ENCODE results near the gene ZNF716.

ZNF716 gene

DNA sequence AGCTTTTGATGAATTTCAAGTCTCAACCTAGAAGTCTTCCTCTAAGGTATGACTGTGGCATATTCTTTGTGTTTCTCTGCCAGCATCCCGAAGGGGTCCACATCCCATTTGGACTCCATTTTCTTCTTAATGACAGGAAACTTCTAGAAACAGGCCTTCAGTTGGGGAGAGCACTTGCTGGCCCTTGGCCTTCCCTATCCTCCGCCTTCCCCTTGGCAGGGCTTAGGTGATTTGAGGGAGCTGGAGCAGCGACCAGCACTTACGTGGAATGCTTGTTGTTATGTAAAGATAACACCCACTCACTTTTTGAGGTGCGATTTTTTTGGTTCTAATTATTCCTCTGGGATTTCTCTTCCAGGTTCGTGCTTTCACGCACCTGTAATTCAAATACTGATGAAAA is 42.9 kb upstream of the ZNF716 start:
- Histone ChIP-seq H3K27me3 (no peaks in the 10 kb centered on the region), H3K36me3 (no peaks in the 10 kb centered on the region), H3K4me1 (ENCODE audit: control insufficient read depth in 1 of 2, insufficient read depth in 1 of 2, low read depth in 1 of 2, low read length in 1 of 2) (no peaks in the 10 kb centered on the region), H3K27ac (no peak overlapping the region), H3K9me3 (peaks cover 3% of the 10 kb centered on the region), H3K4me3 (ENCODE audit: low read depth in 1 of 2, low read length in 1 of 2) (no peak overlapping the region)
- TF ChIP-seq, protein P1, sequence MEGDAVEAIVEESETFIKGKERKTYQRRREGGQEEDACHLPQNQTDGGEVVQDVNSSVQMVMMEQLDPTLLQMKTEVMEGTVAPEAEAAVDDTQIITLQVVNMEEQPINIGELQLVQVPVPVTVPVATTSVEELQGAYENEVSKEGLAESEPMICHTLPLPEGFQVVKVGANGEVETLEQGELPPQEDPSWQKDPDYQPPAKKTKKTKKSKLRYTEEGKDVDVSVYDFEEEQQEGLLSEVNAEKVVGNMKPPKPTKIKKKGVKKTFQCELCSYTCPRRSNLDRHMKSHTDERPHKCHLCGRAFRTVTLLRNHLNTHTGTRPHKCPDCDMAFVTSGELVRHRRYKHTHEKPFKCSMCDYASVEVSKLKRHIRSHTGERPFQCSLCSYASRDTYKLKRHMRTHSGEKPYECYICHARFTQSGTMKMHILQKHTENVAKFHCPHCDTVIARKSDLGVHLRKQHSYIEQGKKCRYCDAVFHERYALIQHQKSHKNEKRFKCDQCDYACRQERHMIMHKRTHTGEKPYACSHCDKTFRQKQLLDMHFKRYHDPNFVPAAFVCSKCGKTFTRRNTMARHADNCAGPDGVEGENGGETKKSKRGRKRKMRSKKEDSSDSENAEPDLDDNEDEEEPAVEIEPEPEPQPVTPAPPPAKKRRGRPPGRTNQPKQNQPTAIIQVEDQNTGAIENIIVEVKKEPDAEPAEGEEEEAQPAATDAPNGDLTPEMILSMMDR (IDR thresholded peaks at IDR 0.05): no peak

GRCh38 chr7:57412168-57412567 is 37.8 kb upstream of the ZNF716 start:
- H3K27me3 ChIP-seq: no peaks in the 10 kb centered on the region
- no peaks in the 10 kb centered on the region for H3K36me3 ChIP-seq
- no peak overlapping the region for H3K27ac ChIP-seq
- no peak overlapping the region for H3K4me3 ChIP-seq (ENCODE audit: low read depth in 1 of 2, low read length in 1 of 2)
- H3K4me1 ChIP-seq (ENCODE audit: control insufficient read depth in 1 of 2, insufficient read depth in 1 of 2, low read depth in 1 of 2, low read length in 1 of 2): no peaks in the 10 kb centered on the region
- H3K9me3 ChIP-seq: no peaks in the 10 kb centered on the region
- TF ChIP-seq, protein P1 (IDR thresholded peaks at IDR 0.05): no peak

DNA sequence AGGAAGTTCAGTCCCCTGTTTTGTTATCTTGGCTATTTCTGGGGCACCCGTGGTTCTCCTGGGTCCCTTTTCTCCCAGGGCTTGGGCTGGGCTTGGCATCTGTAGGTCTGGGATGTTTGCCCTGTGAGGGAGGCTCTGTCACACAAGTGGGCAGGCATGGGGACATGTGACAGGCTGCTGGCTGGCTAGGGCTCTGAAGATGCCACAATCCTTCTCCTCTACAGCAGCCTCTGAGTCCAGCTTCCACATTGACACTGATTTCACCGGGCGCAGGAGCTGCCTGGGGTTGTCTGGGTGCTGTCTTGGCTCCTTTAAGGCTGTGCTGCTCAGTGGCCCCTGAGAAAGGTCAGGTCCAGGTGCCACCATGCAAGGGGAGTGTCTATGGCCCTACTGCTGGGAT is 37.4 kb upstream of the ZNF716 start:
- no peaks in the 10 kb centered on the region for H3K9me3 ChIP-seq
- H3K36me3 ChIP-seq: no peaks in the 10 kb centered on the region
- no peak overlapping the region for H3K4me3 ChIP-seq (ENCODE audit: low read depth in 1 of 2, low read length in 1 of 2)
- TF ChIP-seq, protein P1 (IDR thresholded peaks at IDR 0.05): no peak
- no peaks in the 10 kb centered on the region for H3K27me3 ChIP-seq
- no peaks in the 10 kb centered on the region for H3K4me1 ChIP-seq (ENCODE audit: control insufficient read depth in 1 of 2, insufficient read depth in 1 of 2, low read depth in 1 of 2, low read length in 1 of 2)
- no peak overlapping the region for H3K27ac ChIP-seq

DNA sequence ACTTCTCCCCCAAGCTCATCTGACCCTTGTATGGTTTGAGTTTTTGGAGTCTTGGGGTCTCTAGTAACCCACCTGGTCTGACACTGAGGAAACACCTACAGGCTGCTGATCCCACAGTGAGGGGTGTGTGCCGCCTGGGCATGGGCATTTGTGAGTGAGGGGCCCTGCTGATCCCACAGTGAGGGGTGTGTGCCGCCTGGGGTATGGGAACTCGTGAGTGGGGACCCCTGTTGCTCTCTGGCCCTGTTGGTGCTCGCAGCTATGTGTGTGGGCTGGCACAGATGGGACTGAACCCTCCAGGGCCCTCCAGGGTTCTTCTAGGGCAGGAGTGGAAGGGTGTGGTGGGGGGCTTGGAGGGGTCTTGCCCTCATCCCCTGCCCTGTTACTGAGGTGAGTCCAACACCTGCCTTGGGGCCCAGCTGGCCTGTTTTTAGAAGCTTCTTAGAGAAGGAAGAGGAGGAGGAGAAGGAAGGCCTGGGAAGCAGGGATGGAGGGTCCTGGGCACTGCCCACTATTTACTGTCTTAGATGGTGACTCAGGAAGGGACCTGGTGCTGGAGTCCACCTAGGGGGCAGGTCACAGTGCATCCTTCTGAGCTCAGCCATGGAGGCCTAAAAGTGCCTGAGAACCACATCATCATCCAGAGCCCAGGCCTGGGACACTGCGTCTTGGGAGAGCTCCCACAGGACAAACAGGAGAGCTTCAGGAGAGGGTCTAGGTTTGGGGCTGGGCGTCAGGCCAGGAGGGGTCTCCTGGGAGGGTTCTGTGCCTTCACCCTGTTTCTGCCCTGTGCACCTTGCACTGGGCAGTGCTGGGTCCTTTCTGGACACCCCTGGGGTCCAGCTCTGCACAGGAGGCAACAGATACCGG is 36.2 kb upstream of the ZNF716 start:
- Histone ChIP-seq H3K4me1 (ENCODE audit: control insufficient read depth in 1 of 2, insufficient read depth in 1 of 2, low read depth in 1 of 2, low read length in 1 of 2) (no peaks in the 10 kb centered on the region), H3K36me3 (no peaks in the 10 kb centered on the region), H3K4me3 (ENCODE audit: low read depth in 1 of 2, low read length in 1 of 2) (no peak overlapping the region), H3K27me3 (no peaks in the 10 kb centered on the region), H3K9me3 (no peaks in the 10 kb centered on the region), H3K27ac (no peak overlapping the region)
- TF ChIP-seq, protein P1 (IDR thresholded peaks at IDR 0.05): no peak

GRCh38 chr7:57414415-57414814 is 35.6 kb upstream of the ZNF716 start:
- TF ChIP-seq, protein P1 (IDR thresholded peaks at IDR 0.05): no peak
- Histone ChIP-seq H3K27me3 (no peaks in the 10 kb centered on the region), H3K9me3 (no peaks in the 10 kb centered on the region), H3K4me1 (ENCODE audit: control insufficient read depth in 1 of 2, insufficient read depth in 1 of 2, low read depth in 1 of 2, low read length in 1 of 2) (no peaks in the 10 kb centered on the region), H3K36me3 (no peaks in the 10 kb centered on the region), H3K27ac (no peak overlapping the region), H3K4me3 (ENCODE audit: low read depth in 1 of 2, low read length in 1 of 2) (no peak overlapping the region)

Data from neutrophil (primary cell).